ENCODE data around the gene IRF2BP2.

The IRF2BP2 gene

DNA sequence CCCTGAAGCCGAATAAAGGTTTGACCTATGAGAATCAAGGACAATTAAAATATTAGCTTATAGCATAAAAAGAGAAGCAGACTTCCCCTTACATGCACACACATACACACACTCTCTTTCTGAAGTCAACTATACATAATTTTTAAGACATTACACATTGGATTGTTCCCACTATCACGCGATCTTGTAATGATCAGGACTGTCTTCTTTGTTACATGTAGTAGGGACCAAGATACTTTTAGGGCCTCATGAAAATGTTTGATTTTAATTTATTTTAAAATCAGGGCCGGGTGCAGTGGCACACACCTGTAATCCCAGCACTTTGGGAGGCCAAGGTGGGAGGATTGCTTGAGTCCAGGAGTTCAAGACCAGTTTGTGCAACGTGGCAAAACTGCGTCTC, 16.4 kb upstream of the IRF2BP2 start:
- no peak overlapping the region for H3K4me3 ChIP-seq (ENCODE audit: low read depth, low read length)
- TF ChIP-seq, protein P1, sequence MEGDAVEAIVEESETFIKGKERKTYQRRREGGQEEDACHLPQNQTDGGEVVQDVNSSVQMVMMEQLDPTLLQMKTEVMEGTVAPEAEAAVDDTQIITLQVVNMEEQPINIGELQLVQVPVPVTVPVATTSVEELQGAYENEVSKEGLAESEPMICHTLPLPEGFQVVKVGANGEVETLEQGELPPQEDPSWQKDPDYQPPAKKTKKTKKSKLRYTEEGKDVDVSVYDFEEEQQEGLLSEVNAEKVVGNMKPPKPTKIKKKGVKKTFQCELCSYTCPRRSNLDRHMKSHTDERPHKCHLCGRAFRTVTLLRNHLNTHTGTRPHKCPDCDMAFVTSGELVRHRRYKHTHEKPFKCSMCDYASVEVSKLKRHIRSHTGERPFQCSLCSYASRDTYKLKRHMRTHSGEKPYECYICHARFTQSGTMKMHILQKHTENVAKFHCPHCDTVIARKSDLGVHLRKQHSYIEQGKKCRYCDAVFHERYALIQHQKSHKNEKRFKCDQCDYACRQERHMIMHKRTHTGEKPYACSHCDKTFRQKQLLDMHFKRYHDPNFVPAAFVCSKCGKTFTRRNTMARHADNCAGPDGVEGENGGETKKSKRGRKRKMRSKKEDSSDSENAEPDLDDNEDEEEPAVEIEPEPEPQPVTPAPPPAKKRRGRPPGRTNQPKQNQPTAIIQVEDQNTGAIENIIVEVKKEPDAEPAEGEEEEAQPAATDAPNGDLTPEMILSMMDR (IDR thresholded peaks at IDR 0.05; ENCODE audit: borderline replicate concordance, insufficient read depth, low read depth, low read length) = no peak

- TF ChIP-seq, protein P1 (IDR thresholded peaks at IDR 0.05; ENCODE audit: borderline replicate concordance, insufficient read depth, low read depth, low read length) = no peak
- no peak overlapping the region for H3K4me3 ChIP-seq (ENCODE audit: low read depth, low read length)
Measured at GRCh38 chr1:234624724-234625117, 14.7 kb upstream of the IRF2BP2 start.

- TF ChIP-seq, protein P1 (IDR thresholded peaks at IDR 0.05; ENCODE audit: borderline replicate concordance, insufficient read depth, low read depth, low read length) = no peak
Measured at GRCh38 chr1:234621657-234622335, 11.8 kb upstream of the IRF2BP2 start.

GRCh38 chr1:234621127-234621468, 11.1 kb upstream of the IRF2BP2 start:
- H3K4me3 ChIP-seq (ENCODE audit: low read depth, low read length) = no peak overlapping the region
- TF ChIP-seq, protein P1 (IDR thresholded peaks at IDR 0.05; ENCODE audit: borderline replicate concordance, insufficient read depth, low read depth, low read length) = no peak

More at GRCh38 chr1:234621657-234622335, 11.8 kb upstream of the IRF2BP2 start:
- no peak overlapping the region for H3K4me3 ChIP-seq (ENCODE audit: low read depth, low read length)

GRCh38 chr1:234620272-234621126, 10.5 kb upstream of the IRF2BP2 start:
- TF ChIP-seq, protein P1 (IDR thresholded peaks at IDR 0.05; ENCODE audit: borderline replicate concordance, insufficient read depth, low read depth, low read length) = no peak
- H3K4me3 ChIP-seq (ENCODE audit: low read depth, low read length) = no peak overlapping the region

GRCh38 chr1:234619794-234620247, 9.8 kb upstream of the IRF2BP2 start:
- TF ChIP-seq, protein P1 (IDR thresholded peaks at IDR 0.05; ENCODE audit: borderline replicate concordance, insufficient read depth, low read depth, low read length) = no peak
- H3K4me3 ChIP-seq (ENCODE audit: low read depth, low read length) = no peak overlapping the region
